ENCODE measurements around the gene PDGFA.

Gene PDGFA

DNA sequence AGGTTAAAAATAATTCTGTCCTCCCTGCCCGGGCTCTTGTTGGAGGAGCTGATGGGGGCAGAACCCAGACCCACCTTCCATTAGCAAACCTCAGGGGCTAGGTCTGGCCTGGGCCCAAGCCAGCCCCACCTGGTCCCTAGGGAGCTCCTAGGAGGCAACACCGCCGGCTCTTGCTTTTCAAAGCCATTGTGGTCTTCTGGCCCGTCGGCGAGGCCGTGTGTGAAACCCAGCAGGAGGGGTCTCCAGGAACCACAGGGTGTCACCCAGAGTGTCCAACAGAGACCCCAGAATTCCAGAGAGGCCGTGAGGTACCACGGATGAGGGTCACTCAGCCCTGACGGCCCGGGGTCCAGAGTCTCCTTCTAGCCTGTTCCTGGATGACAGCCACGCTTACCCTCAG is 16.6 kb upstream of the PDGFA start:
- no peak overlapping the region for H3K9ac ChIP-seq
- H3K4me2 ChIP-seq, result peak overlapping the region; percentile 88
- no peak overlapping the region for H3K4me3 ChIP-seq
- H3K4me1 ChIP-seq, result peaks cover 59% of the 10 kb centered on the region
- no peaks in the 10 kb centered on the region for H3K36me3 ChIP-seq
- H3K27ac ChIP-seq, result no peak overlapping the region
- H3K27me3 ChIP-seq, result peaks cover 9% of the 10 kb centered on the region; the same call in 1 of the 2 replicates
- H3K9me3 ChIP-seq, result no peaks in the 10 kb centered on the region
- H4K20me1 ChIP-seq, result peaks cover 17% of the 10 kb centered on the region; the same call in 1 of the 2 replicates
- no peak for TF ChIP-seq Cebpa-rat (IDR thresholded peaks at IDR 0.05)

DNA sequence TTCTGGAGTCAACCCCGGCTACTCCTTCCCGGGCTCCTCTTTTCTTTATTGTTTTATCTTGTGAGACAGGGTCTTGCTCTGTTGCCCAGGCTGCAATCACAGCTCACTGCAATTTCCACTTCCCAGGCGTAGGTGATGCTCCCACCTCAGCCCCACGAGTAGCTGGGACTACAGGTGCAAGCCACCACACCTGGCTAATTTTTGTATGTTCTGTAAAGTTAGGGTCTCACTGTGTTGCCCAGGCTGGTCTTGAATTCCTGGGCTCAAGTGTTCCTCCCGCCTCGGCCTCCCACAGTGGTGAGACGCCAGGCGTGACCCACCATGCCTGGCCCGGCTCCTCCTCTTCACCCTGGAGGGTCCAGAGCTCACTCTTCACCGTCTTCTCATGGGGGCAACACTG is 15.3 kb upstream of the PDGFA start:
- Histone ChIP-seq H3K27ac (no peak overlapping the region), H3K9ac (no peak overlapping the region), H3K27me3 (peaks cover 9% of the 10 kb centered on the region; the same call in 1 of the 2 replicates), H3K4me2 (no peak overlapping the region), H3K9me3 (no peaks in the 10 kb centered on the region), H4K20me1 (peaks cover 9% of the 10 kb centered on the region; the same call in 1 of the 2 replicates), H3K36me3 (no peaks in the 10 kb centered on the region), H3K4me3 (no peak overlapping the region), H3K4me1 (peaks cover 49% of the 10 kb centered on the region)
- TF ChIP-seq Cebpa-rat (IDR thresholded peaks at IDR 0.05), result no peak

DNA sequence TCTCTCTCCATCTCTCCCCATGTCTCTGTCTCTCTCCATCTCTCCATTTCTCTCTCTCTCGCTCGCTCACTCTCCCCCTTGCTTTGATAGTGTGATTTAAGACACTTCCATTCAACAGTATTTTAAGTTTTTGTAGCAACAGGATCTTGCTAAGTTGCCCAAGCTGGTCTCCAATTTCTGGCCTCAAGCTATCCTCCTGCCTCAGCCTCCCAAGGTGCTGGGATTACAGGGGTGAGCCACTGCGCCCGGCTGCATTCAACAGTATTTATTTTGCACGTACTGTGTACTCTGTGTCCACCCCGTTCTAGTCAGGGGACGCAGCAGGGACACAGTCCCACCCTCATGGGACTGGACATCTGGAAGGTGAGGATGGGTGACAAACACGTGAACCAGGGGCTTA is 14.4 kb upstream of the PDGFA start:
- Histone ChIP-seq H4K20me1 (peaks cover 7% of the 10 kb centered on the region; the same call in 1 of the 2 replicates), H3K4me1 (peaks cover 41% of the 10 kb centered on the region), H3K4me3 (no peak overlapping the region), H3K9ac (no peak overlapping the region), H3K27ac (no peak overlapping the region), H3K36me3 (no peaks in the 10 kb centered on the region), H3K4me2 (no peak overlapping the region), H3K27me3 (peaks cover 7% of the 10 kb centered on the region; the same call in 1 of the 2 replicates), H3K9me3 (no peaks in the 10 kb centered on the region)
- TF ChIP-seq Cebpa-rat (IDR thresholded peaks at IDR 0.05), result no peak

DNA sequence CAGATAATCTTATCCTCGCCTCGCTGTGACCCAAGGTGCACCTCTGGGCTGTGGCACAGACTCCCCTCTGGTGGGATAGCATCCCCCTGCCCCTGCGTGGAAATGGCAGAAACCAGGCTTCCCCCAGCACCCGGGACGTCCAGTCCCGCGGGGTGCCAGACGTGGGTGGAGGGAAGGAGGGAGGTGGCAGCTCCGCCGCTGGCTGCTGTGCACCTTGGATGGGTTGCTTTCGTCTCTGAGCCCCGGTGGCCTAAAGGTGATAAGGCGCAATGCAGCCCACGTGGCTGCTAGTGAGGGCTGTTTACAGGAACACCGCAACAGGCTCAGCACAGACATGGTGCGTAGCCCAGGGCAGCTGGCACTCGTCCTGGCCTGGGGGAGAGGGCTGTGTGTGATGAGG is 13.6 kb upstream of the PDGFA start:
- Histone ChIP-seq H3K36me3 (no peaks in the 10 kb centered on the region), H3K9me3 (no peaks in the 10 kb centered on the region), H3K4me3 (no peak overlapping the region), H4K20me1 (no peaks in the 10 kb centered on the region), H3K27ac (no peak overlapping the region), H3K4me1 (peaks cover 33% of the 10 kb centered on the region), H3K9ac (no peak overlapping the region), H3K4me2 (no peak overlapping the region), H3K27me3 (no peaks in the 10 kb centered on the region)
- TF ChIP-seq Cebpa-rat (IDR thresholded peaks at IDR 0.05), result no peak

DNA sequence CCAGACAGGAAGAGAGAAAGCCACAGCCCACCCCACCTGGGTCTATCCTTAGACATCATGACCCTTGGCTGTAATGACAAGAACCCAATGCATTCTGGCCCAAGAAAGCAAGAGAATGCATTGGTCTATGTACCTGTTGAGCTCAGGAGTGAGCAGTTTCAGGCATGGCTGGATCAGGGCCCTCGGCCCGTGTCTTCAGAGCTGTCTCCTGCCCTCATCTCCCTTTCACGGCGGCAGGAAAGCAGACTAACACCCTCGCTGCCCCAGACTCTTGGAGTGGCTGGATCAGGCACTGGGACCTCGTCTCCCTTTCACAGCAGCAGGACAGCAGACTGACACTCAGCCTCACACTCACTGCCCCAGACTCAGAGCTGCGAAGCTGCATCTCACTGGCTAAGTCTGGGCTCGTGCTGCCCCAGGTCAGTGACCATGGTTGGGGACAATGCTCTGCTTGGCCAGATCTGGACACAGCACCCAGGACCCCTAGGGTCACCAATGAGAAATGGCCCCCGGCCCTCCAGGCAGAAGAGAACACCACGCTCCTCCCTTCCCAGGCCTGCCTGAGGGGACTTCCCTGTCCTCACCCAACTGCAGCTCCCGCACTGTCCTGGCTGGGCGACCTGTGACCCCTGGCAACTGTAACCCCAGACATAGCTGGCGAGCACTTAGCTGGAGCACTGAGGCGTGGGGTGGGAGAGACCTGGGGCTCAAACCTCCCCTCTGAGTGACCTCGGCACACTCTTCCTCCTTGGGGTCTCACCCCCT is 12.9 kb upstream of the PDGFA start:
- Histone ChIP-seq H3K9ac (no peak overlapping the region), H3K4me1 (peaks cover 26% of the 10 kb centered on the region), H3K27me3 (no peaks in the 10 kb centered on the region), H4K20me1 (no peaks in the 10 kb centered on the region), H3K4me2 (0 out of 2 replicates have a peak overlapping the region, but pooled peaks have one; percentile 17), H3K4me3 (no peak overlapping the region), H3K27ac (no peak overlapping the region), H3K36me3 (no peaks in the 10 kb centered on the region), H3K9me3 (no peaks in the 10 kb centered on the region)
- TF ChIP-seq Cebpa-rat (IDR thresholded peaks at IDR 0.05), result no peak

DNA sequence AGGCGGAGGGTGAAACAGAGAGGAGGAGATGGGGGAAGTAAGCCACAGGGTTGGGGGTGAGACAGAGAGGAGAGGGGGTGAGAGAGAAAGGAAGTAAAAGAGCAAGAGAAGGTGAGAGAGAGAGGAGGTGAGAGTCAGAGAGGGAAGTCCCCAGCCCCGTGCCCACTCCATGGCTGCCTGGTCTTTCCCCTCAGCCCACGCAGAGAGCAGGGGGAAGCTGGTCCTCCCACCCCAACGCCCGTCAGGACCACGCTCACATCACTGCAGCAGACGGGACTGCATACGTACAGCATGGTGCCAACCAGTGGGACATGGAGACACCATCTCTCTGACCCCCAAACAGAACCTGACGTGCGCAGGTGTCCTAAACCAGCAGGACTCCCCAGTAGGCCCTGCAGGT is 12.1 kb upstream of the PDGFA start:
- peak overlapping the region; percentile 17; the same call in 1 of the 2 replicates for H3K4me2 ChIP-seq
- no peak overlapping the region for H3K4me3 ChIP-seq
- peaks cover 21% of the 10 kb centered on the region for H3K4me1 ChIP-seq
- H4K20me1 ChIP-seq, result no peaks in the 10 kb centered on the region
- TF ChIP-seq Cebpa-rat (IDR thresholded peaks at IDR 0.05), result no peak
- no peak overlapping the region for H3K27ac ChIP-seq
- no peaks in the 10 kb centered on the region for H3K36me3 ChIP-seq
- peaks cover 6% of the 10 kb centered on the region for H3K9me3 ChIP-seq
- no peaks in the 10 kb centered on the region for H3K27me3 ChIP-seq
- H3K9ac ChIP-seq, result no peak overlapping the region

DNA sequence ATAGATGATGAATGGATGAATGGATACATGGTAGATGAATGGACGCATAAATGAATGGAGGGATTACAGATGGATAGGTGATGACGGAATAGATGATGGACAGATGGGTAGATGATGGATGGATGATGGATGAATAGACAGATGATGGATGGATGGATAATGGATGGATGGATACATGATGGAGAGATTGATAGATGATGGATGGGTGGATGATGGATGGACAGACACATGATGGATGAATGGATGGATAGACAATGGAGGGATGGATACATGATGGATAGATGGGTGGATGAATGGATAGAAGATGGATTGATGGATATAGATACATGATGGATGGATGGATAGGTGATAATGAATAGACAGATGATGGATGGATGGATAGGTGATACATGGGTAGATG is 8.8 kb upstream of the PDGFA start:
- Histone ChIP-seq H3K27me3 (peaks cover 15% of the 10 kb centered on the region), H3K4me1 (peaks cover 22% of the 10 kb centered on the region), H3K9ac (no peak overlapping the region), H3K4me2 (no peak overlapping the region), H3K36me3 (no peaks in the 10 kb centered on the region), H3K9me3 (peaks cover 6% of the 10 kb centered on the region), H4K20me1 (peaks cover 2% of the 10 kb centered on the region), H3K4me3 (no peak overlapping the region), H3K27ac (no peak overlapping the region)
- TF ChIP-seq Cebpa-rat (IDR thresholded peaks at IDR 0.05), result no peak

DNA sequence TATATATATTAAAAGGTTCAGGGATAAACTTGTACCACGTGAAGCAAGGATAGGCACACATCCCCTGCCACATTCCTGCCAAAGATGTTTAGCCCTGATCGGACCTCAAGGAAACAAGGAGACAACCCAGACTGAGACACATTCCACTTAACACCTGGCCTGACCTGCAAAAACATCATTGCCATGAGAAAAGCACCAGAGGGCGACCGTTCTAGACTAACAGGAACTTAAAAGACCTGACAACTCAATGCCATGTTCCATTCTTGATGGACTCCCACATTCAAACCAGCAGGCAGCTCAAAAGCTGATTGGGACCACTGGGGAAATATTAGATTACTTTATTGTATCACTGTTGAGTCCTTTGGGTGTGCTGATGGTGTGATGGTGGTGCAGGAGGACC is 8.1 kb upstream of the PDGFA start:
- peaks cover 30% of the 10 kb centered on the region for H3K4me1 ChIP-seq
- peaks cover 22% of the 10 kb centered on the region for H3K27me3 ChIP-seq
- H3K9ac ChIP-seq, result no peak overlapping the region
- peaks cover 6% of the 10 kb centered on the region for H3K9me3 ChIP-seq
- TF ChIP-seq Cebpa-rat (IDR thresholded peaks at IDR 0.05), result no peak
- H3K27ac ChIP-seq, result no peak overlapping the region
- H3K4me2 ChIP-seq, result no peak overlapping the region
- no peaks in the 10 kb centered on the region for H3K36me3 ChIP-seq
- H4K20me1 ChIP-seq, result peaks cover 10% of the 10 kb centered on the region
- no peak overlapping the region for H3K4me3 ChIP-seq

DNA sequence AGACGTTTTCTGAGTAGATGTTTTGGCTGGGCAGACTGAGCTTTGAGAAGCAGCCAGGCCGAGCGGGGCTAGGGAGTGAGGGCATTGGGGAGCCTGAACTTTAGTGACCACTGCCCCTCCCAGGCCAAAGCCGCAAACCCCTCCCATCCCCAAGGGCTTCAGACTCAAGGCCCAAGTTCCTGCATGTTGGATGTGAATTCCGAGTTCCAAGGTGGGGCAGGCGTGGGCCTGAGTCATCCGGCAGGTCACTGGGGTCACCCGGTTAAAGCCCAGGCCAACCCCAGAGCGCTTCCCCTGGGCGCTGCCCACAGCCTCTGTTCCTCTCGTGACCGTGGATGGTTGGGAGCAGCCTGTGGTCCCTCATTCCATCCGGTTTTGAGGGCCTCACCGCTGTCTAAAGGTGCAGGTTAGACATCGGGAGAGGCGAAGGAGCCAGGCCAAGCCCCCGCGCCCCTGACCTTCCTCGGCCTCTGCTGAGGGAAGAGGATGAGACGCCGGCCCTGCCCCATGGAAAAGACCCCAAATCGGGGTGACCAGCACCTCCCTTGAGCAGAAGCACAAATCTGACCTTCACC is 6.9 kb upstream of the PDGFA start:
- H3K4me3 ChIP-seq, result no peak overlapping the region
- no peak for TF ChIP-seq Cebpa-rat (IDR thresholded peaks at IDR 0.05)
- H4K20me1 ChIP-seq, result peaks cover 21% of the 10 kb centered on the region
- H3K9me3 ChIP-seq, result peaks cover 6% of the 10 kb centered on the region
- H3K27ac ChIP-seq, result no peak overlapping the region
- H3K4me1 ChIP-seq, result peaks cover 32% of the 10 kb centered on the region
- no peak overlapping the region for H3K9ac ChIP-seq
- no peak overlapping the region for H3K4me2 ChIP-seq
- H3K36me3 ChIP-seq, result no peaks in the 10 kb centered on the region
- peaks cover 34% of the 10 kb centered on the region for H3K27me3 ChIP-seq

DNA sequence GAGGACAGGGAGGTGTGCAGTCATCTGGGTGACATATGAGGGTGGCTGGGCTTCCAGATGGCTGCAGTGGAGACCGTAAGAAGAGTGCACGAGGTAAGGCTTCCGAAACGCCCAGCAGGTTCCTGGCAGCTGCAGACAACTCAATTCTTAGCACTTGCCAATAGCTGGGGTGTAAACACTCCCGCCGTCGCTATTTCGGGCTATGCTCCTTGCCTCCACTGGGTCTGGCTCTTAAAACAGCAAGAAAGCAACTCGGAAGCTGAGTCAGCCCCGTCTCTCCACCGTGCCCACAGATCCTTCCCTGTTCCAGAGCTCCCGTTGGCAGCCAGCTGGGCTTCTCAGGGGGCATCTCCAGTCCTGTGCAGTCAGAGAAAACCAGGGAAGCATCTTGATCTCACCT is 6.1 kb upstream of the PDGFA start:
- H3K27ac ChIP-seq, result no peak overlapping the region
- H3K36me3 ChIP-seq, result no peaks in the 10 kb centered on the region
- H3K9ac ChIP-seq, result no peak overlapping the region
- no peak overlapping the region for H3K4me3 ChIP-seq
- peaks cover 30% of the 10 kb centered on the region for H4K20me1 ChIP-seq
- H3K27me3 ChIP-seq, result peaks cover 42% of the 10 kb centered on the region
- H3K4me2 ChIP-seq, result peak overlapping the region; percentile 21
- TF ChIP-seq Cebpa-rat (IDR thresholded peaks at IDR 0.05), result no peak
- peaks cover 40% of the 10 kb centered on the region for H3K4me1 ChIP-seq
- H3K9me3 ChIP-seq, result peaks cover 6% of the 10 kb centered on the region

All from BLaER1 (cell line).